ENCODE data around the gene AGAP1. TPM values are rescaled to one million over a fixed set of nuclear protein-coding genes. Genes with fewer than 3 reads are reported as not detected.

AGAP1 gene
- total and polyA plus RNA-seq, 2 donors from 2014 or later, result 8.1 to 44.5 TPM

GRCh38 chr2:236052926-236053821 lies 559.3 kb downstream of the AGAP1 start:
- DNase-seq (no peak), FAIRE-seq (no peak)
- H3K27ac ChIP-seq (ENCODE audit: low read depth in 2 of 2, low read length in 2 of 2), result no peak overlapping the region
- intact Hi-C loops (cut with DNase I), result no loop called here
- H3K4me1 ChIP-seq (ENCODE audit: control insufficient read depth in 2 of 3, insufficient read depth in 2 of 3, low read depth in 1 of 3, low read length in 3 of 3), result no peaks in the 10 kb centered on the region
- no peak for TF ChIP-seq CTCF (IDR thresholded peaks at IDR 0.05; ENCODE audit: borderline replicate concordance, extremely low read depth, insufficient read depth)
- H3K9ac ChIP-seq (ENCODE audit: low read length in 3 of 3), result no peak overlapping the region
- H3K9me3 ChIP-seq (ENCODE audit: control insufficient read depth in 2 of 3, insufficient read depth in 1 of 3, low read length in 3 of 3), result peaks cover 0 to 7% (median 0%) of the 10 kb centered on the region in 3 donors
- peaks cover 0 to 11% (median 5%) of the 10 kb centered on the region in 3 donors for H3K36me3 ChIP-seq (ENCODE audit: control insufficient read depth in 2 of 3, insufficient read depth in 3 of 3, low read length in 3 of 3)
- no peaks in the 10 kb centered on the region for H3K27me3 ChIP-seq (ENCODE audit: control insufficient read depth, insufficient read depth, low read length)
- H3K4me3 ChIP-seq (ENCODE audit: low read length in 3 of 3), result no peak overlapping the region

GRCh38 chr2:236054125-236054524 lies 560.3 kb downstream of the AGAP1 start:
- DNase-seq (no peak), FAIRE-seq (no peak)
- Histone ChIP-seq H3K27ac (ENCODE audit: low read depth in 2 of 2, low read length in 2 of 2) (no peak overlapping the region), H3K4me1 (ENCODE audit: control insufficient read depth in 2 of 3, insufficient read depth in 2 of 3, low read depth in 1 of 3, low read length in 3 of 3) (no peaks in the 10 kb centered on the region), H3K9me3 (ENCODE audit: control insufficient read depth in 2 of 3, insufficient read depth in 1 of 3, low read length in 3 of 3) (peaks cover 0 to 7% (median 0%) of the 10 kb centered on the region in 3 donors), H3K4me3 (ENCODE audit: low read length in 3 of 3) (no peak overlapping the region), H3K27me3 (ENCODE audit: control insufficient read depth, insufficient read depth, low read length) (no peaks in the 10 kb centered on the region), H3K36me3 (ENCODE audit: control insufficient read depth in 2 of 3, insufficient read depth in 3 of 3, low read length in 3 of 3) (peaks cover 0 to 11% (median 0%) of the 10 kb centered on the region in 3 donors), H3K9ac (ENCODE audit: low read length in 3 of 3) (no peak overlapping the region)
- intact Hi-C loops (cut with DNase I), result no loop called here
- TF ChIP-seq CTCF (IDR thresholded peaks at IDR 0.05; ENCODE audit: borderline replicate concordance, extremely low read depth, insufficient read depth), result no peak

- H3K27me3 ChIP-seq (ENCODE audit: control insufficient read depth, insufficient read depth, low read length), result no peaks in the 10 kb centered on the region
- H3K4me1 ChIP-seq (ENCODE audit: control insufficient read depth in 2 of 3, insufficient read depth in 2 of 3, low read depth in 1 of 3, low read length in 3 of 3), result no peaks in the 10 kb centered on the region
- no peak overlapping the region for H3K27ac ChIP-seq (ENCODE audit: low read depth in 2 of 2, low read length in 2 of 2)
- peaks cover 0 to 8% (median 0%) of the 10 kb centered on the region in 3 donors for H3K36me3 ChIP-seq (ENCODE audit: control insufficient read depth in 2 of 3, insufficient read depth in 3 of 3, low read length in 3 of 3)
- peaks cover 0 to 7% (median 0%) of the 10 kb centered on the region in 3 donors for H3K9me3 ChIP-seq (ENCODE audit: control insufficient read depth in 2 of 3, insufficient read depth in 1 of 3, low read length in 3 of 3)
- H3K4me3 ChIP-seq (ENCODE audit: low read length in 3 of 3), result no peak overlapping the region
- DNase-seq (peak in 3 of 5 donors; percentile 28 to 41 (median 36)), FAIRE-seq (no peak)
- TF ChIP-seq CTCF (IDR thresholded peaks at IDR 0.05; ENCODE audit: borderline replicate concordance, extremely low read depth, insufficient read depth), result no peak
- intact Hi-C loops (cut with DNase I), result no loop called here
- no peak overlapping the region for H3K9ac ChIP-seq (ENCODE audit: low read length in 3 of 3)
Observed at GRCh38 chr2:236054621-236055305, 560.9 kb downstream of the AGAP1 start.

Data from kidney (tissue), 14 donors.